ENCODE results near the gene ANGPTL1.
"Not testable (repeated sequence)": the region's sequence is repeated elsewhere in the genome, so short reads cannot be mapped to it uniquely, and the experiment has no call there.

The ANGPTL1 gene

DNA sequence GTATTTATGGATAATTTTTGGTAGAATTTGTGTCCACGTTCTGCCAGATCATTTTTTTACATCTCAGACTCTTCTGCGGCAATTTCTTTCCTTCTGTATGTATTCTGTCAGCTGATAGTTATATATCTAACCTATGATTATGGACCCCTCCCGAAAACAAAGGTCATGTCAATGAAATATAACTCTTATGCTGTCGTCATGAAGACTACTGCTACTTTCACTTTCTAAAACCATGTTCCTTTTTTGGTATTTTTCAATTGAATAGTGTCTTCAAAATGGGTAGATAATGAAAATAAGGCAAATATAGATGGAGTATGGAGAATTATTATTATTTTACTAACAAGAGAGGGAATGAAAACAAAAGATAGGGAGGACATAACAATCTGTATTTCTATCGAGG is 3.2 kb downstream of the ANGPTL1 start:
- no peak for DNase-seq (ENCODE audit: low spot score)

DNA sequence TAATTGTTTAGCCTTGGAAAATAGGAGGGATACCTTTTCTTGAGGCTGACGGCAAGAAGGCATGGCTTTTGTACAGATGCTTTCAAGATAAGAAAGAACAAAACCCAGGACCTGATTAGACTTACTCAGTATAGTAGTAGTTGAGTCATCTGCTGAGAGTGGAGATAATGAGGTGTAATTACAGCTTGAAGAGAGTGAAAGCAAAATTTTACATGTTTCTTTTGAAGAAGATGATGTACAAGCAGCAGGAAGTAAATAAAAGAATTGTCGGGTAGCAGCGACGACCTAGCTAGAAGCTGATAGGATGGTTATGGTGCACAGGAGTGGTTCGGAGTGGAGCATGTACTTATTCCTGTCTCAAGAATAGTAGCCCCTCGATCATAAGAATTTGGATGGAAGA is 6.6 kb downstream of the ANGPTL1 start:
- no peak for DNase-seq (ENCODE audit: low spot score)

DNA sequence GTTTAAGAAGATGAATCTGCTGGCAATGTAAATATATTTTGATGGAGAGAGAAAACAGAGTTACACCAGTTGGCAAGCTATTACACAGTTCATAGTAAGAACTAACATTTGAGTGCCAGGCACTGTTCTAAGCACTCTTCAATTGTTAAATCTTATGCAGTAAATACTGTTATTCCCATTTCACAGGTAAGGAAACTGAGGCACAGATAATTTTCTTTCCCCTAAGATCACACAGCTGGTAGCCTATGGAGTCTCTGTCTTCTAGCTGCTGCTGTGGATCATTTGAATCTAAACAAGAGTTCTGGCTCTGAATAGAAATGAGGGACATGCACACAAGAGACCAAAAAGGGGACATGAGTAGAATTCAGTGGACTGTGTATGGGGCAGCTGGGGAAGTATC is 8.0 kb downstream of the ANGPTL1 start:
- no peak for DNase-seq (ENCODE audit: low spot score)

GRCh38 chr1:178862416-178862815 is 8.5 kb downstream of the ANGPTL1 start:
- DNase-seq (ENCODE audit: low spot score): no peak

DNA sequence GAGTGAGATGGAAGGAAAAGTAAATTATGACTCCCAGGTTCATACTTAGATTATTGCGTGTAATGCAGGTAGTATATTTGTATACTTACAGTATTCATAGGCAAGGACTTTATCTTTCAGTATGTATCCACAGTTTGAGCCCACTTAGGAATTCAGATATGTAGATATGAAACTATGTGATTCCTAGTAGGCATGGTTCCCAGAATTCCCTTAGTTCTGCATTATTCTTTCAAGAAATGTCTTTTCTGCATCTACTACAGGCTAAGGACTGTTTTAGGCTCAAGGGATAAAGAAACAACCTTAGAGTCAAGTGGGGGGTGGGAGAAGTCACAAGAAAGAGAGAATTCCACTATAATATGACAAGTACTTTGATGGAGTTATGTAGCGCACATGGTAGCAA is 13.8 kb downstream of the ANGPTL1 start:
- no peak for DNase-seq (ENCODE audit: low spot score)

- no peak for DNase-seq (ENCODE audit: low spot score)
These were observed 21.0 kb downstream of the ANGPTL1 start for GRCh38 chr1:178849918-178850317.

DNA sequence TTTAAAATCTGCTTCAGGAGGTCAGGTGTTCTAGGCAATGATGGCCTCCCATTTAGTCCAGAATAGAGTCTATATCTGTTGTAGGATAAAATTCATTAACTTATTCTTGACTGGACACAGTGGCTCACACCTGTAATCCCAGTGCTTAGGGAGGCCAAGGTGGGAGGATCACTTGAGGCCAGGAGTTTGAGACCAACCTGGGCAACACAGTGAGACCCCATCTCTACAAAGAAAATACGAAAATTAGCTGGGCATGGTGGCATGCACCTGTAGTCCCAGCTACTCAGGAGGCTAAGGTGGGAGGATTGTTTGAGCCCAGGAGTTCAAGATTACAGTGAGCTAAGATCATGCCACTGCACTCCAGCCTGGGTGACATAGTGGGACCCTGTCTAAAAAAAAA is 23.0 kb downstream of the ANGPTL1 start:
- not testable (repeated sequence) for DNase-seq (ENCODE audit: low spot score)

- DNase-seq (ENCODE audit: low spot score): no peak
These were observed 23.5 kb downstream of the ANGPTL1 start for GRCh38 chr1:178847396-178847849.

DNA sequence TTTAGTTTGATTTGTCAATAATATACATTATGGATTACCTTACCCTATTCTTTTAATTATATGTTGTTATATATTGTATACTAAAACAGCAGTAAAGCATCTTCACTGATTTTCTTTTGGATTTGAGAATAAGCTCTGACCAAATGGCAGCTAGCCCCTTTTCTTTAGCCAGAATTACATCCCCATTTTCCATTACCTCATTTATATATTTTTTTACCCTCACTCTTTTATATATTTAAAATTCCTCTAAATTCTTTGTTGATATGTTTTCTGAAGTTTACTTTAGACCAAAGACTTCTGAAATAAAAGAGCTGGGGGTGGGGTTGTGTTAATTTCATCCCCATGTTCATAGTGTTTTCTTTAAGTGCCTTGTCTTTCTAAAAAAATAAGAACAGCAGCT is 24.6 kb downstream of the ANGPTL1 start:
- DNase-seq (ENCODE audit: low spot score): no peak

DNA sequence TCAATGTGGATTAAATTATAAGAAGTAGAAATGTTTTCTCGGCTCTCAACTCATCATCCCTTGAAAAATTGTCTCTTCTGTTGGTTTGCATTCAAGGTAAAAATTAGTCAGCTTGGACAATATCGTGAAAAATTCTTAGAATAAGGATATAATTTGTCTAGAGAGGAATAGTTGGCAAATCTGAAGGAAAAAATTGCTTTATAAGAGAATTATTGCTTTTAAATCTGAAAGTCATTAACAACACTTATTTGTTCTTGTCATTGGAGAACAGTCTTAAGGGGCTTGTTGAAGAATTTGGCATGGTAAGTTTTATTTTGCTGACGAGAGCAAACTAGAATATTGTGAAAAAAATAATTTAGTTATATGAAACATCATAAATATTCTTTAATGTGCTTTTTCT is 26.4 kb downstream of the ANGPTL1 start:
- no peak for DNase-seq (ENCODE audit: low spot score)

GRCh38 chr1:178825167-178825566 is 45.7 kb downstream of the ANGPTL1 start:
- DNase-seq (ENCODE audit: low spot score): no peak

DNA sequence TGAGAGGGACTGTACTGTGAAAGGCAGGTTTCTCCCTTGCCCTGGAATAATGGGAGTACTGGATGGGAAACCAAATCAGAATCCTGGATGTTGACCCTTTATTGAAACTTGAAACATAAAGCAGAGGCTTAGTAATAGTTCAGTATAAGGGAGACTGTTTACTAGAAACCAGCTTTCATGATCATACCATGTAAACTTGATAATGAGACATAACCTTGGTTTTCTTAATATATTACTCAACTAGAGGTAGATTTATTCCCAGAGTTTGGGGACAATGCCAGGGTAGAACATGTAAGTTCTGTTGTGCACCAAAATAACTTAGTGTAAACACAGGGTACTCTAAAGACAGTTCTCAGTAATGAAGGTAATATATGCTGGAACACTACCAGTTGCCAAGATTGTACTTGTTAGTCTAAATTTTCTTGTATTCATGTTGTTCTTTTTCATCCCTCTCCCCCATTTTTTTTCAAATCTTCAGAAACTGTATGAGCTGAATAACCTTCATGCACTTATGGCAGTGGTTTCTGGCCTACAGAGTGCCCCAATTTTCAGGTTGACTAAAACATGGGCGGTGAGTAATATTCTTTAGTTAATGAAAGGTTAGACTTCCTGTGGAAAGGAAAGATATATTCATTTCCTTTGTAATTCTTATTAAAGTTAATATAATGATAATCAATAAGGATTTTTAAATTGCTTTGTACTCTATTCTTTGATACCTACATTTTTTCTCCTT is 49.6 kb downstream of the ANGPTL1 start:
- no peak for DNase-seq (ENCODE audit: low spot score)

- DNase-seq (ENCODE audit: low spot score): no peak
These were observed 51.8 kb downstream of the ANGPTL1 start for GRCh38 chr1:178819123-178819522.

DNA sequence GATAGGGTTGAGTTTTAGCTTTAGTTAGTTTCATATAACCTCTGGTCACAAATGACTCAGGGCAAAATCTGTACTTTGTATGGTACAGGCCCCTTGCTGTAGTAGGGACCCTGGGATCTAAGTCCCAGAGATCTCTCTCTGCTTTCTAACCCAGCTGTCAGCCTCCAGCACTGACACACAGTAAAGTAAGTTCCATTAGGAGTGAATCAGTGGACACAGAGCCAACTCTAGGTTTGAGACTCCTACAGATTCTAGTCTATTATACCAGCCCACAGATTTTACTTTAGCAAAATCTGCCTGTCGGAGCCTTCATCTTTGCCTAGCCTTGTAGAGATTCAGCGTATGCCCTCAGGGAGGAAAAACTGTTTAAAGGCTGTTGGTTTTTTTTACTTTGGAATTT is 52.5 kb downstream of the ANGPTL1 start:
- no peak for DNase-seq (ENCODE audit: low spot score)

DNA sequence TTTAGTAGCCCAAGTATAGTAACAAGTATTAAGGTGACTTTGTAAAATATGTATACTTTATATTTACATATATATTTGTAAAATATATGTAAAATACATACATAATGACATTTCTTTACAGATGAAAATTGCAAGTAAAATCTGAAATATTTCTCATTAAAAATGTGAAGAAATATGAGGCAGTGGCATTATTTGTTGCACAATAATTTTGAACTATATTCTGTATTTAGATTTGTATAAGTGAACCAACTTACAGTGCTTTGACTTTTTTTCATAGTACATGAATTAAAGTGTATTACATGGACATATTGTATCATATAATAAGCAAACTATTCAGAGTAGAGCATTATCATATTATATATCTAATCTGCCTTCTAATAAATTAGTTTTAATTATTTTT is 60.3 kb downstream of the ANGPTL1 start:
- no peak for DNase-seq (ENCODE audit: low spot score)

DNA sequence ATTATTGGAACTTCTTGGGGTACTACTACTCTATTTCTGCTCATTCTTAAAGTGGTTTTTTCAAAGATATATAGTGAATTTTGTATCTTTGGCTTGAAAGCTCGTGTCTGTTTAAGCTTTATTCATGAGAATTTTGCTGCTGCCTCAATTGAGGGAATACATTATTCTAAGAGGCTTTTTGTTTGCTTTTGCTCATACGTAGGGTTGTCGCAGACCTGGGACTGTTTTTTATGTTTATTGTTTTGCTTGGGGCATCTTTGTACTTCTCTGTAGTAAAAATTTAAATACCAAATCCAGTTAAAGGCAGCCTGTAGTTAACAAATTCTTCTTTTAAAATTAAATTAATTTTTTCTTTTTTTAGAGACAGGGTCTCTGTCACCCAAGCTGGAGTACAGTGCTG is 62.3 kb downstream of the ANGPTL1 start:
- DNase-seq (ENCODE audit: low spot score): no peak

DNA sequence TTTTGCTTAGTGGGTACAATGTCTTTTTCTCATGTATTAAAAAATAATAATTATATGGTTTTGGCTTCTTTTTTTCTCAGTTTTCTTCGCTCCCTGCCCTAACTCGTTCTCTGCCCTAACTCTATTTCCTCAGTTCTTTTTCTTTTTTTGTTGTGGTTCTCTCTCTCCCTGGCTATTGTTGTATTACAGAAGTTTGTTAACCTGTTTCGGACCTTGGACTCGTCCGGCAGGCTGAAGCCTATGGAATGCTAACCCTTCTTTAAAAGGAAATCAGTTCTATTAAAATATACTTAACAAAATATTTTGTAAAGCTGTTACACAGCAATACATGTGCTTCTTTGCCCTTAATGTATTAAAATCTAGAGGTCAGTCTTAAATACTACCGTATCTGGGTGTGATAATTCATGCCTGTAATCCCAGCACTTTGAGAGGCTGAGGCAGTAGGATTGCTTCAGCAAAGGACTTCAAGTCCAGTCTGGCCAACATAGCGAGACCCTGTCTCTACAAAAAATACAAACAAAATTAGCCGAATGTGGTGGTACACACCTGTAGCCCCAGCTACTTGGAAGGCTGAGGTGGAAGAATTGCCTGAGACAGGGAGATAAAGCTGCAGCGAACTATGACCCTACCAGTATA is 64.1 kb downstream of the ANGPTL1 start:
- no peak for DNase-seq (ENCODE audit: low spot score)

DNA sequence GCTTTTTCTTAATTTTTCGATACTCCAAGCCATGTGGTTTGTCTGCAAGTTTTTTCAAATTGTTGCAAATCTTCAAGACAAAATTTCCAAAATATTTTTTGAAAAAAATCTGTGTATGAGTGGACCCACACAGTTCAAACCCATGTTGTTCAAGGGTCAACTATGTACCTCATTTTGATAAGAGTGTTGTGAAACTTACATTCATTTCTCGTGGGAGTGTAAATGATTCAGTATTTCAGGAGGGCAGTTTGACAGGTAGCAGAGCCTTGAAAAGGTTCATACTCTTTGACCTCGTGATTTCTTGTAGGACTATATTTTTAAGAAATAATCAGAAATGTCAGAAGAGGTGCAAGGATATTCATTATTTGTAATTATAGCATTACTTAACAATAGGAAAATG is 68.0 kb downstream of the ANGPTL1 start:
- no peak for DNase-seq (ENCODE audit: low spot score)

Data from NAMALWA (cell line).